ENCODE results near the gene POC5.

DNA sequence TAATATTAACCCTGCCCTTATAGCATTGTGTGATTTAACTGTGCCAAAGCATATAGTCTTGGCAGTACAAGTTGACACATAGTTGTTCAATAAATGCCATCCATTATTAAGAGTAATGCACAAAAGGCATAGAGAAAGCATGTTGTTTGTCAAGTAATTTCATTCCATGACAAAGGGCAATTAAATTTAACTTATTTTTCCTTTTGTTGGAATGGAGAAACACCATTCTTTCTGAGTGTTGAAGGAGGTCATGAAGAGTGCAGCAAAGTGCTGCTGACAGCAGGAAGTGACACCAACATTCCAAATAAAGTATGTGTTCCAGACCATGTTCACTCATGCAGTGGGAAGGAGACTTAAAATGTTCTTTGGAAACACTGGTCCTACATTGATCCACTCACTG is 76.8 kb downstream of the POC5 start:
- TF ChIP-seq, protein P1, sequence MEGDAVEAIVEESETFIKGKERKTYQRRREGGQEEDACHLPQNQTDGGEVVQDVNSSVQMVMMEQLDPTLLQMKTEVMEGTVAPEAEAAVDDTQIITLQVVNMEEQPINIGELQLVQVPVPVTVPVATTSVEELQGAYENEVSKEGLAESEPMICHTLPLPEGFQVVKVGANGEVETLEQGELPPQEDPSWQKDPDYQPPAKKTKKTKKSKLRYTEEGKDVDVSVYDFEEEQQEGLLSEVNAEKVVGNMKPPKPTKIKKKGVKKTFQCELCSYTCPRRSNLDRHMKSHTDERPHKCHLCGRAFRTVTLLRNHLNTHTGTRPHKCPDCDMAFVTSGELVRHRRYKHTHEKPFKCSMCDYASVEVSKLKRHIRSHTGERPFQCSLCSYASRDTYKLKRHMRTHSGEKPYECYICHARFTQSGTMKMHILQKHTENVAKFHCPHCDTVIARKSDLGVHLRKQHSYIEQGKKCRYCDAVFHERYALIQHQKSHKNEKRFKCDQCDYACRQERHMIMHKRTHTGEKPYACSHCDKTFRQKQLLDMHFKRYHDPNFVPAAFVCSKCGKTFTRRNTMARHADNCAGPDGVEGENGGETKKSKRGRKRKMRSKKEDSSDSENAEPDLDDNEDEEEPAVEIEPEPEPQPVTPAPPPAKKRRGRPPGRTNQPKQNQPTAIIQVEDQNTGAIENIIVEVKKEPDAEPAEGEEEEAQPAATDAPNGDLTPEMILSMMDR (IDR thresholded peaks at IDR 0.05), result no peak
- no peak for TF ChIP-seq POLR2A (IDR thresholded peaks at IDR 0.05)

All from ovary (tissue), 3 donors.